Fibroblast of pulmonary artery (primary cell): Measurements from ENCODE around the gene GRAP2.
"Not testable (repeated sequence)": the region's sequence is repeated elsewhere in the genome, so short reads cannot be mapped to it uniquely, and the experiment has no call there.

Experiments used
- DNase-seq: peaks from one replicate; pipeline ENCODE4 v3.0.0-alpha.2; 2010; ENCODE audit warnings: low read depth
- H3K4me3 ChIP-seq: replicated peaks from 2 replicates; pipeline ENCODE4 v1.5.1; 2011; ENCODE audit warnings: low read depth, mild to moderate bottlenecking, control low read depth, low read length, moderate library complexity
- TF ChIP-seq, protein P1 (sequence below): IDR thresholded peaks from 2 replicates; pipeline ENCODE4 v1.5.1; 2011; ENCODE audit warnings: mild to moderate bottlenecking, control low read depth, low read length, inconsistent platforms; ENCODE audit errors: missing control alignments

The GRAP2 gene

GRCh38 chr22:39898997-39899396, 1.9 kb upstream of the GRAP2 start:
- TF ChIP-seq, protein P1, sequence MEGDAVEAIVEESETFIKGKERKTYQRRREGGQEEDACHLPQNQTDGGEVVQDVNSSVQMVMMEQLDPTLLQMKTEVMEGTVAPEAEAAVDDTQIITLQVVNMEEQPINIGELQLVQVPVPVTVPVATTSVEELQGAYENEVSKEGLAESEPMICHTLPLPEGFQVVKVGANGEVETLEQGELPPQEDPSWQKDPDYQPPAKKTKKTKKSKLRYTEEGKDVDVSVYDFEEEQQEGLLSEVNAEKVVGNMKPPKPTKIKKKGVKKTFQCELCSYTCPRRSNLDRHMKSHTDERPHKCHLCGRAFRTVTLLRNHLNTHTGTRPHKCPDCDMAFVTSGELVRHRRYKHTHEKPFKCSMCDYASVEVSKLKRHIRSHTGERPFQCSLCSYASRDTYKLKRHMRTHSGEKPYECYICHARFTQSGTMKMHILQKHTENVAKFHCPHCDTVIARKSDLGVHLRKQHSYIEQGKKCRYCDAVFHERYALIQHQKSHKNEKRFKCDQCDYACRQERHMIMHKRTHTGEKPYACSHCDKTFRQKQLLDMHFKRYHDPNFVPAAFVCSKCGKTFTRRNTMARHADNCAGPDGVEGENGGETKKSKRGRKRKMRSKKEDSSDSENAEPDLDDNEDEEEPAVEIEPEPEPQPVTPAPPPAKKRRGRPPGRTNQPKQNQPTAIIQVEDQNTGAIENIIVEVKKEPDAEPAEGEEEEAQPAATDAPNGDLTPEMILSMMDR, result no peak
- no peak overlapping the region for H3K4me3 ChIP-seq
- no peak for DNase-seq

- TF ChIP-seq, protein P1, result no peak
Measured at GRCh38 chr22:39901565-39902146, 772 bp downstream of the GRAP2 start.

DNA sequence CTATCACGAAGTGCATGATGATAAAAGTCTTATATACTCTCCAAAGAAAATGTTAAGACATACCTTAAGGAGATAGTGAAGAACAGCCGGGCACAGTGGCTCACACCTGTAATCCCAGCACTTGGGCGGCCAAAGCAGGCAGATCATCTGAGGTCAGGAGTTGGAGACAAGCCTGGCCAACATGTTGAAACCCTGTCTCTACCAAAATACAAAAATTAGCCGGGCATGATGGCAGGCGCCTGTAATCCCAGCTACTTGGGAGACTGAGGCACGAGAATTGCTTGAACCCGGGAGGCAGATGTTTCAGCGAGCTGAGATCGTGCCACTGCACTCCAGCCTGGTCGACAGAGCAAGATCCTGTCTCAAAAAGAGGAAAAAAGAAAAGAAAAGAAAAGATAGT, 3.1 kb downstream of the GRAP2 start:
- not testable (repeated sequence) for DNase-seq, H3K4me3 ChIP-seq

More at GRCh38 chr22:39901565-39902146, 772 bp downstream of the GRAP2 start:
- no peak overlapping the region for H3K4me3 ChIP-seq
- DNase-seq, result no peak

- H3K4me3 ChIP-seq, result no peak overlapping the region
- DNase-seq, result no peak
- TF ChIP-seq, protein P1, result no peak
Measured at GRCh38 chr22:39904862-39905261, 4.0 kb downstream of the GRAP2 start.

- TF ChIP-seq, protein P1, result no peak
- H3K4me3 ChIP-seq, result no peak overlapping the region
- no peak for DNase-seq
Measured at GRCh38 chr22:39905687-39906086, 4.8 kb downstream of the GRAP2 start.

DNA sequence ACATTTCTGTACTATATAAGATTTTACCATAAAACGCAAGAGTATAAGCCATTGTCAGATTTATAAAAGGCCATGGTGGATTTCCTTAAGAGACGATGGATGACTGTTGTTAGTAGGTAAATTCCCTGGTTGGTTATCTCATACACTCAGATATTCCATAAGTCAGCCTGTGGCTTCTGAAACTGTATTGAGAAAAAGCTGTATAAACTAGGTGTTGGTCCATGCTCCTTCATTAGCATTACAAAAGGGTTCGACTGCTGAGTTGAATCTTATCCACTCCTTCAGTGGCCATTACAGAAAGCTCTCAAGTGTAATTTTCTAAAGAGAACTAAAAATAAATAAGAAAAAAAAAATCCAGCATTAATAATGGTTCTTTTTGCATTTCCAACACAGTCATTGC, 5.3 kb downstream of the GRAP2 start:
- no peak for DNase-seq
- TF ChIP-seq, protein P1, result no peak
- H3K4me3 ChIP-seq, result no peak overlapping the region

DNA sequence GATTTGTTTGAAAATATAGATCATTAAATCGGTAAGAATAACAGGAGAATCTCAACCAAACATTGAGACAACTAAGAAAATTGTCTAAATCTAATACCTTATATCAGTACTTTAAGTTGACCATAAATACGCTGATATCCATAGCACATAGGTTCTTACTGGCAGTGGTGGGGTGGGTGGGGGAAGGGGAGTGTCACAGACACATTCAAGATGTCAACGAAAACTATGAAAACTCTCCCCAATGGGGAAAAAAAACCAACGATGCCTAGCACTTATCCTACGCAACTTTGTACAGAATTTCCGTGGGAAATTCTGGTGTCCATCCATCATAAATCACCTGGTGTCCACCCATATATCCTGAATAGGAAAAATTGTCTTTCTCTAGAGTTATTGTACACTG, 6.2 kb downstream of the GRAP2 start:
- no peak overlapping the region for H3K4me3 ChIP-seq
- TF ChIP-seq, protein P1, result no peak
- no peak for DNase-seq
